Mesodermal cell (in vitro differentiated cells): ENCODE data around the gene COP1.

ENCODE experiments used
- H3K27ac ChIP-seq: 2 replicates; pipeline ENCODE4 v1.7.0; 2013; ENCODE audit warnings: mild to moderate bottlenecking, low read depth, low read length, moderate library complexity; ENCODE audit not compliant: severe bottlenecking
- H3K36me3 ChIP-seq: 2 replicates; pipeline ENCODE4 v1.7.1; 2013; ENCODE audit warnings: mild to moderate bottlenecking, low read length, moderate library complexity; ENCODE audit not compliant: control insufficient read depth, insufficient read depth
- H3K4me1 ChIP-seq: one replicate; pipeline ENCODE4 v1.7.1; 2013; ENCODE audit warnings: mild to moderate bottlenecking, low read length; ENCODE audit not compliant: insufficient read depth, control insufficient read depth, poor library complexity, severe bottlenecking
- H3K4me3 ChIP-seq: 2 replicates; pipeline ENCODE4 v1.7.0; 2013; ENCODE audit warnings: low read length, control low read depth, mild to moderate bottlenecking; ENCODE audit not compliant: insufficient read depth, poor library complexity, severe bottlenecking; ENCODE audit errors: extremely low read depth
- H3K9me3 ChIP-seq: 2 replicates; pipeline ENCODE4 v1.7.1; 2013; ENCODE audit warnings: mild to moderate bottlenecking, low read length, moderate library complexity; ENCODE audit not compliant: control insufficient read depth
- WGBS, 2 experiments: methylation state at CpG; one replicate each; pipeline ENCODE4 v1.1.5; 2013; ENCODE audit warnings: missing lambda C conversion rate in 2 of 2; ENCODE audit not compliant: insufficient coverage in 2 of 2; 5-methylcytosine and 5-hydroxymethylcytosine counted together

Gene COP1

DNA sequence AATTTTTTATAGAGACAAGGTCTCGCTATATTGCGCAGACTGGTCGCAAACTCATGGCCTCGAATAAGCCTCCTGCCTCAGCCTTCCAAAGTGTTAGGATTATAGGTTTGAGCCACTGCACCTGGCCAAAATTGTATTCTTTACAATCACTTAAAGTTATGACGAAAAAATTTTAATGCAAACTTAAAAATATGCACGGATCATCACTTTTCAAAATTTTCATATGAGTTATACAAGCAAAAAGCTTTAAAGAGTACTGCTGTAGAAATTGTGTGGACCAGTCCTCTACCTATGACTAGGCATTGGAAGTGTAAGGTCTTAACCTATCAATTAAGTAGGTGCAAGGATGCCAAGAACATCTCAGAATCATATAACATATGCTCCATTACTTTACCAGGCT is 34.9 kb downstream of the COP1 start:
- WGBS, 2 experiments, result 96 to 100% methylated on average over 4 of the region's 6 CpGs
- Histone ChIP-seq H3K27ac (no peak overlapping the region), H3K4me3 (no peak overlapping the region), H3K36me3 (peaks cover 58% of the 10 kb centered on the region), H3K4me1 (peaks cover 10% of the 10 kb centered on the region), H3K9me3 (peaks cover 9% of the 10 kb centered on the region)

GRCh38 chr1:176167210-176167609 is 39.9 kb downstream of the COP1 start:
- Histone ChIP-seq H3K4me3 (no peak overlapping the region), H3K9me3 (peaks cover 9% of the 10 kb centered on the region), H3K4me1 (no peaks in the 10 kb centered on the region), H3K36me3 (peaks cover 40% of the 10 kb centered on the region), H3K27ac (no peak overlapping the region)
- WGBS, 2 experiments, result no CpG with 5 or more reads among the region's 4 CpGs

DNA sequence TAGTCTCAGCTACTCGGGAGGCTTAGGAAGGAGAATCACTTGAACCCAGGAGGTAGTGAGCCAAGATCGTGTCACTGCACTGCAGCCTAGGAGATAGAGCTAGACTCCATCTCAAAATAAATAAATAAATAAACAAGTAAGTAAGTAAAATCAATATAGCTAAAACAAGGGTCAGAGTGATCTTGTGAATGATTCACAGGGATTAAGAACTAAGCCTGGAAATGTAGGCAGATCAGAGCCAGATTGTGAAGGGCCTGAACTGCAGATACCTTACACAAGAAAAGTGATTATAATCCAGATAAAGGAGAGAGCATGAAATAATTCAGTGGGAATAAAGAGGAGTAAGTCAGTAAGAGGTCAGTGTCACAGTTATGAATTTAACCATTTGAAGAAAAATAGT is 41.5 kb downstream of the COP1 start:
- no peak overlapping the region for H3K4me3 ChIP-seq
- H3K4me1 ChIP-seq, result no peaks in the 10 kb centered on the region
- H3K9me3 ChIP-seq, result peaks cover 7% of the 10 kb centered on the region
- H3K27ac ChIP-seq, result no peak overlapping the region
- H3K36me3 ChIP-seq, result peaks cover 33% of the 10 kb centered on the region
- WGBS, 2 experiments, result no CpG with 5 or more reads among the region's 2 CpGs

DNA sequence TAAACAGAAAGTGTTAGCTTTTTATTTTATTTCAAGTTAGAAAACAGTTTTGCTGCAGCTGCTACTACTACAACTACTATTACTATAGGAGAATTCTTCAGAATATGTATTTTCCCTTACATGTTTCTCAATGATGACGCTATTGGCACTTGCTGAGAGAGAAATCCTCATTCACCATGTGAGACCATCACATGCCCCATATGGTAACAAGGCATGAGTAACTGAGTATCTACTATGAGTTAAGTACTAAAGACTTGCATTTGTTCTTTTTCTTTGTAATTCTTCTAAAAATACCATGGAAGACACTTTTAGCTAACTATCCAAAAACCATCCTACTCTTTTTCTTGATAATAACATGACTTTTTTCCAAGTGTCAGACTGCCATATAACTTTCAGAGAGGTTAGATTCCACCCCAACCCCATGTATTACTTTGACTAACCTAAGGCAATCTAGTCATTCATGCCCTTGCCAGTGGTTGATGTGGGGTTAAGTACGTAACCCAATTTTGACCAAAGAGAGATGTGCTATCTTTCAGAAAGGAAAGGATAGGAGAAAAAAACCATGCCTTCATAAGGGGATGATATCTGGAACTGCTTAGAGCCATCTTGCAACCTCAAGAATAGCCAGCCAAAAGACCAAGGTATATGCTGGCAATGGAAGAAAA is 42.9 kb downstream of the COP1 start:
- Histone ChIP-seq H3K4me1 (no peaks in the 10 kb centered on the region), H3K36me3 (peaks cover 28% of the 10 kb centered on the region), H3K27ac (no peak overlapping the region), H3K9me3 (no peaks in the 10 kb centered on the region), H3K4me3 (no peak overlapping the region)
- 100% methylated on average over 1 to 2 of the region's 2 CpGs for WGBS, 2 experiments

DNA sequence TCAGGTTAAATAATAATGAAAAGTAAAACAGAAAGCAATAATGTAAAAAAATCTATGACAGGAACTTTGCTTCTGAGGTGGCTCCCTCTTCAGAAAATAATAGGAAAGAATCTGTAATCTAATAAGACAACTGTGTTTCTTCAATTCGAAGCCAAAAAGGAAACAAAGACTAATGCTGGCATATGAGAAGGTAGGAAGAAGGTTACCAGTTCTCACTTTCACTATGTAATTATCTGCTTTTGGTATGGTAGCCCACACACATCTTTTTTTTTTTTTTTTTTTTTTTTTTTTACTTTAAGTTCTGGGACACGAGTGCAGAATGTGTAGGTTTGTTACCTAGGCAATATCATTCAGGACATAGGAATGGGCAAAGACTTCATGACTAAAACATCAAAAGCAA is 47.1 kb downstream of the COP1 start:
- H3K9me3 ChIP-seq, result no peaks in the 10 kb centered on the region
- no peaks in the 10 kb centered on the region for H3K4me1 ChIP-seq
- WGBS, 2 experiments, result 83% methylated on average over 1 of the region's 2 CpGs; no CpG with 5 or more reads in 1 of the 2 experiments
- peaks cover 31% of the 10 kb centered on the region for H3K36me3 ChIP-seq
- no peak overlapping the region for H3K27ac ChIP-seq
- no peak overlapping the region for H3K4me3 ChIP-seq

- Histone ChIP-seq H3K27ac (no peak overlapping the region), H3K36me3 (peaks cover 43% of the 10 kb centered on the region), H3K4me3 (no peak overlapping the region), H3K9me3 (no peaks in the 10 kb centered on the region), H3K4me1 (no peaks in the 10 kb centered on the region)
- no CpG with 5 or more reads among the region's 3 CpGs for WGBS, 2 experiments
Observed at GRCh38 chr1:176157995-176158394, 49.1 kb downstream of the COP1 start.

GRCh38 chr1:176149939-176150807 is 56.9 kb downstream of the COP1 start:
- WGBS, 2 experiments, result 84 to 100% methylated on average over 1 to 2 of the region's 4 CpGs
- H3K4me1 ChIP-seq, result no peaks in the 10 kb centered on the region
- H3K27ac ChIP-seq, result no peak overlapping the region
- no peaks in the 10 kb centered on the region for H3K9me3 ChIP-seq
- peaks cover 32% of the 10 kb centered on the region for H3K36me3 ChIP-seq
- H3K4me3 ChIP-seq, result no peak overlapping the region

DNA sequence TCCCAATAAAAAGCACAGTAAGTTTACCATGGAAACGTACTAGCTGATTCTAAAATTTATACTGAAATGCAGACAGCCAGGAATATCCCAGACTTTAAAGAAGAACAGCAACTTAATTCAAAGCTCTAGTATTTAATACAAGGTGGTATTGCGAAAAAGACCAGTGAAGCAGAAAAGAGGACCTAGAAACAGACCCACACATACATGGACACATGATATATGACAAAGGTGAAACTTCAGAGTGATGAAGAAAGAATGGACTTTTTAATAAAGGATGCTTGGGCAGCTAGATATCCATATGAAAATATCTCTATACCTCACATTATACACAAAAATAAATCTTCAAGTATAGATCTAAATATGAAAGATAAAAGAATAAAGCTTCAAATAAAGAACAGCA is 62.6 kb downstream of the COP1 start:
- H3K36me3 ChIP-seq, result peaks cover 9% of the 10 kb centered on the region
- no peaks in the 10 kb centered on the region for H3K9me3 ChIP-seq
- 100% methylated on average over 1 of the region's 2 CpGs; no CpG with 5 or more reads in 1 of the 2 experiments for WGBS, 2 experiments

GRCh38 chr1:176142973-176143372 is 64.1 kb downstream of the COP1 start:
- no peaks in the 10 kb centered on the region for H3K9me3 ChIP-seq
- H3K4me3 ChIP-seq, result no peak overlapping the region
- H3K4me1 ChIP-seq, result no peaks in the 10 kb centered on the region
- H3K27ac ChIP-seq, result no peak overlapping the region
- no CpG with 5 or more reads among the region's 3 CpGs for WGBS, 2 experiments
- peaks cover 9% of the 10 kb centered on the region for H3K36me3 ChIP-seq

More for the DNA sequence above, 62.6 kb downstream of the COP1 start:
- no peaks in the 10 kb centered on the region for H3K4me1 ChIP-seq
- no peak overlapping the region for H3K4me3 ChIP-seq
- H3K27ac ChIP-seq, result no peak overlapping the region

DNA sequence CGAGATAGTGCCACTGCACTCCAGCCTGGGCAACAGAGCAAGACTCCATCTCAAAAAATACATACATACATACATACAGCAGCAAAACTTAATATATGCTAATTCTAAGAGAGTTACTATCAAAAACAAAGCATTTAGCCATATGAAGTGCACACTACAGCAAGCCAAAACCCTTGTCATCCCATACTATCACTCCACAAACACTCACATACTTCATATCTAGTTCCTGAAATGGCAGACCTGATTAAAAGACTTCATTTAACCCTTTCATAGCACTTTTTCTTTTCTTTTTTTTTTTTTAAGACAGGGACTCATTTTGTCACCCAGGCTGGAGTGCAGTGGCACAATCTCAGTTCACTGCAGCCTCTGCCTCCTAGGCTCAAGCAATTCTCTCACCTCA is 65.6 kb downstream of the COP1 start:
- no CpG with 5 or more reads among the region's 1 CpG for WGBS, 2 experiments
- H3K9me3 ChIP-seq, result no peaks in the 10 kb centered on the region

DNA sequence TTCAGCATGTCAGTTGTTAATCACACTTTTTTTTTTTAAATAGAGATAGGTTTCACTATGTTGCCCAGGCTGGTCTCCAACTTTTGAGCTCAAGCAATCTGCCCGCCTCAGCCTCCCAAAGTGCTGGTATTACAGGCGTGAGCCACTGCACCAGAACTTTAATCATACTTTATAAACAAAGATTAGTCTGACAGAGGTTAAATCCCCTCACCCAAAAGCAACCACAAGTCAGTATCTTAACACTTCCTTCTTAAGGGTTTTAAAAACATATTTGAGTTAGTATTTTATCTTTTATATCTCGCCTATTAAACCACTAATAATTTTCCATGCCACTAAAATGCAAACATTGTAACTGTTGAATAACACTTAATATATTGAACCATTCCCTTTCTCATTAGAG is 70.2 kb downstream of the COP1 start:
- H3K36me3 ChIP-seq, result peaks cover 5% of the 10 kb centered on the region
- no peak overlapping the region for H3K27ac ChIP-seq
- no peak overlapping the region for H3K4me3 ChIP-seq
- H3K4me1 ChIP-seq, result no peaks in the 10 kb centered on the region
- WGBS, 2 experiments, result 100% methylated on average over 1 of the region's 3 CpGs; no CpG with 5 or more reads in 1 of the 2 experiments
- H3K9me3 ChIP-seq, result no peaks in the 10 kb centered on the region

More for the DNA sequence above, 65.6 kb downstream of the COP1 start:
- H3K27ac ChIP-seq, result no peak overlapping the region
- no peaks in the 10 kb centered on the region for H3K4me1 ChIP-seq
- H3K4me3 ChIP-seq, result no peak overlapping the region
- peaks cover 7% of the 10 kb centered on the region for H3K36me3 ChIP-seq
